Left ventricle myocardium inferior (tissue), 1 donor: ENCODE data around the gene MYBBP1A. TPM values are rescaled to one million over a fixed set of nuclear protein-coding genes. Genes with fewer than 3 reads are reported as not detected.
A peak's percentile ranks its signal among the peaks of the same experiment; 100 is the strongest.

ENCODE experiments used
- DNase-seq: peaks from one replicate; pipeline ENCODE4 v3.0.0-alpha.2; 2020
- H3K27ac ChIP-seq: fragments of 200-600 bp; replicated peaks from 2 replicates; pipeline ENCODE4 v1.8.0; 2021
- H3K27me3 ChIP-seq: fragments of 200-600 bp; 2 replicates; pipeline ENCODE4 v1.8.0; 2021; ENCODE audit warnings: low read depth
- H3K36me3 ChIP-seq: fragments of 200-600 bp; 2 replicates; pipeline ENCODE4 v1.8.0; 2021
- H3K4me1 ChIP-seq: fragments of 200-600 bp; 2 replicates; pipeline ENCODE4 v1.8.0; 2021
- H3K4me3 ChIP-seq: fragments of 200-600 bp; 2 replicates; pipeline ENCODE4 v1.8.0; 2021; ENCODE audit warnings: mild to moderate bottlenecking, moderate library complexity
- H3K9me3 ChIP-seq: fragments of 200-600 bp; replicated peaks from 2 replicates; pipeline ENCODE4 v1.8.0; 2021
- intact Hi-C: fragments of 100-400 bp; cut with micrococcal nuclease; formaldehyde crosslinking; loops from one replicate; pipeline ENCODE4 v1.11.0; 2022
- total RNA-seq: library from RNA; stranded (reverse); fragmentation: NEBNext Ultra II Directional; extraction: Animal tissue kit (Norgen Biotek cat#: 25700); gene quantifications from one replicate; pipeline ENCODE4 v1.2.1, GENCODE V29; 2021
- TF ChIP-seq, protein P1 (sequence below): fragments of 200-600 bp; IDR thresholded peaks from 2 replicates; pipeline ENCODE4 v1.8.0; 2021; ENCODE audit warnings: antibody characterized with exemption, mild to moderate bottlenecking, borderline replicate concordance
- donor health status: DM: no; HTN: yes; CAD: no; lungs with severe emphysema.

The MYBBP1A gene
- total RNA-seq, 1 donor from 2014 or later, result 21.3 TPM

DNA sequence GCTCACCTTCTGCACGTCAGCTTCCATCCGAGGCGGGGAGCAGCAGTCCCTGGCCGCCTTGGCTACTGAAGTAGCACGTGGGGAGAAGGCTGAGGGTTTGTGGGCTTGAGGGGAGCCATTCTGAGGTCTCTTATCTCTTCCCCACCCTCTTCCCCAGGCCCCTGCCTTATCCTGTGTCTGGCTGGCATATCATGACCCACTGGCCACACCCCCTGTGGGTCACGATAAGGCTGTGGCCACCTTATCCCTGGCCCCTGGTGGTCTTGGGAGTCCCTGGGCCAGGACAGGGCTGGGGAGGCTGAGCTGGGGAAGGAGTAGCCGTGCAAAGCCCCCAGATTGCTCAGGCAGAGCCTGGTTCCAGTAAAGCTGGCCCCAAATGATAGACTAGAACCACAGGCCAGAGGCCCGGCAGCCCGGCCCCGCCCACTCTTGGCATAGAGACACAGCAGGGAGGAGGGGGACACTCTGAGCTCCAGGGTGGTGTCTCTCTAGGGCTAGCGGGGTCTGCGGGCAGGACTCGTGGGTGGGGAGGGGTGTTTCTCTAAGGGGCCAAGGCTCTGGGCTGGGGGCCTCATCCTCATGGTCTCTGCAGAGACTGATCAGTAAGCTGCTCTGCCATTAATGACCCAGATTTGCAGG, 48.9 kb downstream of the MYBBP1A start:
- Histone ChIP-seq H3K4me1 (peaks cover 100% of the 10 kb centered on the region), H3K27me3 (peaks cover 4% of the 10 kb centered on the region), H3K9me3 (no peaks in the 10 kb centered on the region), H3K27ac (peak overlapping the region; percentile 39), H3K4me3 (no peak overlapping the region), H3K36me3 (no peaks in the 10 kb centered on the region)
- TF ChIP-seq, protein P1, sequence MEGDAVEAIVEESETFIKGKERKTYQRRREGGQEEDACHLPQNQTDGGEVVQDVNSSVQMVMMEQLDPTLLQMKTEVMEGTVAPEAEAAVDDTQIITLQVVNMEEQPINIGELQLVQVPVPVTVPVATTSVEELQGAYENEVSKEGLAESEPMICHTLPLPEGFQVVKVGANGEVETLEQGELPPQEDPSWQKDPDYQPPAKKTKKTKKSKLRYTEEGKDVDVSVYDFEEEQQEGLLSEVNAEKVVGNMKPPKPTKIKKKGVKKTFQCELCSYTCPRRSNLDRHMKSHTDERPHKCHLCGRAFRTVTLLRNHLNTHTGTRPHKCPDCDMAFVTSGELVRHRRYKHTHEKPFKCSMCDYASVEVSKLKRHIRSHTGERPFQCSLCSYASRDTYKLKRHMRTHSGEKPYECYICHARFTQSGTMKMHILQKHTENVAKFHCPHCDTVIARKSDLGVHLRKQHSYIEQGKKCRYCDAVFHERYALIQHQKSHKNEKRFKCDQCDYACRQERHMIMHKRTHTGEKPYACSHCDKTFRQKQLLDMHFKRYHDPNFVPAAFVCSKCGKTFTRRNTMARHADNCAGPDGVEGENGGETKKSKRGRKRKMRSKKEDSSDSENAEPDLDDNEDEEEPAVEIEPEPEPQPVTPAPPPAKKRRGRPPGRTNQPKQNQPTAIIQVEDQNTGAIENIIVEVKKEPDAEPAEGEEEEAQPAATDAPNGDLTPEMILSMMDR, result no peak
- DNase-seq, result no peak
- intact Hi-C loops, result no loop called here

DNA sequence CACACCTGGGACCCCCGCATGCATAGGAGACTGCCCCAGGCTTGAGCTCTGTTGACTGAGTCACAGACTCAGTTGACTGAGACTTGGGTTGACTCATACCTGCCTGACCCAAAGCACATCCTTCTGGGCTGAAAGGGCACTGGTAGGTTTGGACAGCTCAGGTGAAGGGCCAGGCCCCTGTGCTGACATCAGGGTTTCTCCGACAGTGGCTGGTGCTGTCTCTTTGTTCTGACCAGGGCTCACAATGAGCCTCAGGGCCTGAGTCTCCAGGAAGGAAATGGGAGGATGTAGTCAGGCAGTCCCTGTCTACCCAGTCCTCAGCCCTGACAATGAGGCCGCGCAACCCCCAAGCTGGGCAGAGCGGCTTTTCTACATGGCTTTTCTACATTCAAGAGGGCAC, 50.0 kb downstream of the MYBBP1A start:
- no peak for DNase-seq
- Histone ChIP-seq H3K4me3 (peak overlapping the region; percentile 6), H3K36me3 (no peaks in the 10 kb centered on the region), H3K4me1 (peaks cover 100% of the 10 kb centered on the region), H3K27ac (peak overlapping the region; percentile 71), H3K27me3 (peaks cover 12% of the 10 kb centered on the region), H3K9me3 (no peaks in the 10 kb centered on the region)
- intact Hi-C loops, result no loop called here
- TF ChIP-seq, protein P1, result no peak

DNA sequence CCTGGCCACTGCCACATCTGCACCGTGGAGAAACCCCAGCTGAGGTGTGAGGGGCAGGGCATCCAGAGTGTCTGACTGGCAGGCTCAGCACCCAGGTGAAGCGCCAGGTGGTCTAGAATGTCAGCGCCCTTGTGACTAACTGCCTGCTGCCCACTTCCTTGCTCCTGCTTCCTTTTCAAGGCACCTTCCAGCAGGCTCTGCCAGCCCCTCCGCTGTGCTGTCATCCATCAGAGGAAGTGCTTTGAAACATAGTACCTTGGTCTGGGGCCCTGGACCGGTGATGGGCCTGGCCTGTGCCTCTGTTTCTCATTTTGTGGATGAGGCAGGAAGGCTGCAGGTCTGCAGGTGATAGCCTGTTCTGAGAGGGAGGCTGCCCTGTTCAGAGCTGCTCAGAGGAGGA, 51.0 kb downstream of the MYBBP1A start:
- Histone ChIP-seq H3K4me3 (no peak overlapping the region), H3K27ac (peak overlapping the region; percentile 71), H3K4me1 (peaks cover 100% of the 10 kb centered on the region), H3K9me3 (no peaks in the 10 kb centered on the region), H3K27me3 (peaks cover 21% of the 10 kb centered on the region), H3K36me3 (no peaks in the 10 kb centered on the region)
- intact Hi-C loops, result no loop called here
- TF ChIP-seq, protein P1, result no peak
- DNase-seq, result no peak

DNA sequence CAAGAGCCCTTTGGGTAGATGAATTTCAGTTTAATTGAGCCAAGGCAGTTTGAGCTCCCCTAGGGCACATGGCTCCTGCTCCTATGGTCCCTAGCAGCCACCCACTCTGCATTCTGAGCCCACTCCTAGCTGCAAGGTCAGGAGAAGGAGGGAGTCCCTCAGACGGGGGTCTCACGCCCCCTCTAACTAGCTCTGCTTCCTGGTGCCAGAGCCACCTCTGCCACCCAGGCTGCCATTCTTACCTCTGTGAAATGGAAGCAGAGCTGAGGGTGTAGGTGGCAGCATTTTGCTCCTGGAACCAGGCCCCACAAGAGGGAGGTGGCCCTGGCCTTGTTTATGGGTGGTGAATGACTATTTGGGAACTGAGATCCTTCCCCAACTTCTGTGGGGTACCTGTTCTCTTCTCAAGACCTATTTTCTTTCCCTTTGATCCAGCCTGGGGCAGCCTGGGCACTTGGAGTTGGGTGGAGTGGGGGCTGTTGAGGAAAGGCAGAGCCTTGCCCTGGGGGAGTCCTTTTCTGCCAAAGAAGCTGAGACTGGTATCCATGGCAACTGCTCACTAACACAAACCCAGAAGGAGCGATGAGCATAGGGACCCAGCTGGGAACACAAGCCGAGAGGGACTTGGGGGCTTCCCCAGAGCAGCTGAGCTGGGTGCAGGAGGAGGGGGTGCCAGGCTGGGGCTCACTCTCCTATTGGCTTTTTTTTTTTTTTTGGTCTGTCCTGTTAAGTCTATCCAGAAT, 51.7 kb downstream of the MYBBP1A start:
- Histone ChIP-seq H3K9me3 (no peaks in the 10 kb centered on the region), H3K27ac (peak overlapping the region; percentile 71), H3K4me1 (peaks cover 95% of the 10 kb centered on the region), H3K4me3 (no peak overlapping the region), H3K36me3 (no peaks in the 10 kb centered on the region), H3K27me3 (peaks cover 21% of the 10 kb centered on the region)
- TF ChIP-seq, protein P1, result no peak
- intact Hi-C loops, result no loop called here
- no peak for DNase-seq

DNA sequence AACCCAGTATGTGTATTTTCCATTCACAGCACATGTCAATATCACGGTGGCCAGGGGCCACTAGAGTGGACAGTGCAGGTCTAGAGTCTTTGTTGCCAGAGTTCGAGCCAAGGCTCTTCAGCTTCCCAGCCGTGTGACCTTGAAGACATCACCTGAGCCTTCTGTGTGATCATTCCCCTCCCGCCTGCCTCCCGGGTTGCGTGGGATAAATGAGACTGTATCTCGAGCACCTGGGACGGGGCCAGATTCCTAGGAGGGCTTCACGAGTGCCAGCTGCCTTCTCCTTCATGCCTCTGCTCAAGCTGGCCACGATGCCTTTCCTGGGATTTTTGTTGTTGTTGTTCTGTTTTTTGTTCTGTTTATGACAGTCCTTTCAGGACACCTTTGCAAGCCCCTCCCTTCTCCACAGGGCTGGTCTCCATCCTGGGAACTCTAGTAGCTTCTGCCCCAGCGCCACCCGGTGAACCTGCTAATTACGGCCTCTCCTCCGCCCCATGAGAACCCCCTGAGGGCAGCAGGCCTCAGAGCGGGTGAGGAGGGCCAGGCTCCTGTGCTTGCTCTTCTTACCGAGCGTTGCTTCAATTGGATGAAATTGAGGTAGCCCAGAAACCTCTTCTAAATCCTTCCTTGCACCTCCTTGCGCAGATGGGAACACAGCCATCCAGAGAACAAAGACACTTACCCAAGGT, 52.6 kb downstream of the MYBBP1A start:
- intact Hi-C loops, result no loop called here
- Histone ChIP-seq H3K27me3 (peaks cover 21% of the 10 kb centered on the region), H3K4me1 (peaks cover 92% of the 10 kb centered on the region), H3K27ac (peak overlapping the region; percentile 71), H3K9me3 (no peaks in the 10 kb centered on the region), H3K36me3 (no peaks in the 10 kb centered on the region), H3K4me3 (no peak overlapping the region)
- no peak for DNase-seq
- TF ChIP-seq, protein P1, result no peak
